ENCODE results near the gene EFNA4.

Gene EFNA4

GRCh38 chr1:155073377-155074242 is 10.1 kb downstream of the EFNA4 start:
- DNase-seq (ENCODE audit: low read depth) = no peak

GRCh38 chr1:155075535-155075934 is 12.0 kb downstream of the EFNA4 start:
- DNase-seq (ENCODE audit: low read depth) = no peak

GRCh38 chr1:155076371-155076770 is 12.8 kb downstream of the EFNA4 start:
- no peak for DNase-seq (ENCODE audit: low read depth)

- no peak for DNase-seq (ENCODE audit: low read depth)
Observed at GRCh38 chr1:155077346-155077745, 13.8 kb downstream of the EFNA4 start.

GRCh38 chr1:155077758-155078445 is 14.4 kb downstream of the EFNA4 start:
- no peak for DNase-seq (ENCODE audit: low read depth)

GRCh38 chr1:155078469-155079209 is 15.1 kb downstream of the EFNA4 start, which contains the start of gene EFNA3:
TSS of gene EFNA3 (plus strand) at chr1:155078837. CDS start at chr1:155078942, 105 bp downstream.
- DNase-seq (ENCODE audit: low read depth) = peak; percentile 66

- DNase-seq (ENCODE audit: low read depth) = no peak
Observed at GRCh38 chr1:155079210-155079486, 15.6 kb downstream of the EFNA4 start.

- DNase-seq (ENCODE audit: low read depth) = no peak
Observed at GRCh38 chr1:155079487-155080311, 16.2 kb downstream of the EFNA4 start.

GRCh38 chr1:155080312-155081228 is 17.0 kb downstream of the EFNA4 start:
- no peak for DNase-seq (ENCODE audit: low read depth)

- no peak for DNase-seq (ENCODE audit: low read depth)
Observed at GRCh38 chr1:155081472-155082300, 18.1 kb downstream of the EFNA4 start.

- DNase-seq (ENCODE audit: low read depth) = no peak
Observed at GRCh38 chr1:155082301-155083051, 18.9 kb downstream of the EFNA4 start.

GRCh38 chr1:155083052-155083541 is 19.6 kb downstream of the EFNA4 start:
- DNase-seq (ENCODE audit: low read depth) = no peak

GRCh38 chr1:155083865-155084721 is 20.6 kb downstream of the EFNA4 start:
- DNase-seq (ENCODE audit: low read depth) = no peak

- DNase-seq (ENCODE audit: low read depth) = peak; percentile 89
Observed at GRCh38 chr1:155084722-155085503, 21.4 kb downstream of the EFNA4 start.

GRCh38 chr1:155085504-155086127 is 22.1 kb downstream of the EFNA4 start:
- peak; percentile 72 for DNase-seq (ENCODE audit: low read depth)

- peak; percentile 80 for DNase-seq (ENCODE audit: low read depth)
Observed at GRCh38 chr1:155086128-155086741, 22.7 kb downstream of the EFNA4 start.

All from activated T-cell treated with anti-CD3 and anti-CD28 coated beads for 48 hours (primary cell).